A673 (cell line): ENCODE data around the gene COQ5. TPM values are rescaled to one million over a fixed set of nuclear protein-coding genes. Genes with fewer than 3 reads are reported as not detected.
"Not testable (repeated sequence)": the region's sequence is repeated elsewhere in the genome, so short reads cannot be mapped to it uniquely, and the experiment has no call there.

ENCODE experiments used
- BruUV-seq: library from RNA; stranded (reverse); fragments of 400-500 nt; replicated peaks from 2 replicates; lab custom pipeline; 2021; lab: Mats Ljungman, UMichigan
- CTCF ChIA-PET: fragments of 300-600 bp; sonication (Branson Sonifier 250); formaldehyde crosslinking; loops from one replicate; lab custom pipeline; 2022; ENCODE audit warnings: antibody characterized with exemption; lab: Charles Lee
- POLR2A ChIA-PET: fragments of 300-600 bp; sonication (Branson Sonifier 250); formaldehyde crosslinking; loops from one replicate; lab custom pipeline; 2022; ENCODE audit warnings: antibody characterized with exemption; ENCODE audit not compliant: low non-redundant PET; lab: Charles Lee
- DNase-seq: peaks from one replicate; pipeline ENCODE4 v3.0.0-alpha.2; 2015; ENCODE audit warnings: low spot score
- H3K27ac ChIP-seq: fragments of 200-600 bp; sonication (generic); 2 replicates; pipeline ENCODE4 v1.5.1; 2016; ENCODE audit warnings: mixed run types, low read depth, mild to moderate bottlenecking, mixed read lengths, antibody characterized with exemption, low read length; ENCODE audit not compliant: poor library complexity, severe bottlenecking
- H3K27me3 ChIP-seq: fragments of 200-600 bp; sonication (generic); replicated peaks from 2 replicates; pipeline ENCODE4 v1.6.1; 2017; ENCODE audit warnings: mixed run types, low read depth, mild to moderate bottlenecking, mixed read lengths, antibody characterized with exemption, low read length; ENCODE audit not compliant: insufficient read depth, poor library complexity
- H3K36me3 ChIP-seq: fragments of 200-600 bp; sonication (generic); 2 replicates; pipeline ENCODE4 v1.6.1; 2016; ENCODE audit warnings: mixed run types, mild to moderate bottlenecking, mixed read lengths, antibody characterized with exemption, low read length; ENCODE audit not compliant: insufficient read depth, poor library complexity, severe bottlenecking
- H3K4me1 ChIP-seq: fragments of 200-600 bp; sonication (generic); 2 replicates; pipeline ENCODE4 v1.6.1; 2017; ENCODE audit warnings: mixed run types, mild to moderate bottlenecking, mixed read lengths, antibody characterized with exemption, low read length; ENCODE audit not compliant: insufficient read depth, poor library complexity, severe bottlenecking
- H3K4me3 ChIP-seq: fragments of 200-600 bp; sonication (generic); 2 replicates; pipeline ENCODE4 v1.5.1; 2016; ENCODE audit warnings: low read depth, mixed run types, mild to moderate bottlenecking, mixed read lengths, low read length; ENCODE audit not compliant: poor library complexity, severe bottlenecking
- H3K9me3 ChIP-seq: fragments of 200-600 bp; sonication (generic); 2 replicates; pipeline ENCODE4 v1.6.1; 2016; ENCODE audit warnings: mixed run types, low read depth, mild to moderate bottlenecking, mixed read lengths, antibody characterized with exemption, low read length; ENCODE audit not compliant: poor library complexity, severe bottlenecking
- CTCF ChIP-seq: fragments of 300-800, 200-600 bp; sonication (generic); conservative IDR thresholded peaks from 2 replicates; pipeline ENCODE4 v1.5.1; 2017; ENCODE audit warnings: low read depth, mild to moderate bottlenecking, antibody characterized with exemption, low read length, moderate library complexity, mixed read lengths
- EZH2 ChIP-seq: fragments of 200-600 bp; sonication (generic); IDR thresholded peaks from 2 replicates; pipeline ENCODE4 v1.6.1; 2017; ENCODE audit warnings: borderline replicate concordance, low read depth, mild to moderate bottlenecking, mixed read lengths, antibody characterized with exemption, low read length; ENCODE audit not compliant: poor library complexity, severe bottlenecking
- intact Hi-C: fragments of 100-400 bp; cut with micrococcal nuclease; formaldehyde crosslinking; loops from one replicate; pipeline ENCODE4 v1.10.0; 2022; ENCODE audit not compliant: unreplicated experiment
- total RNA-seq: library from RNA; stranded (reverse); gene quantifications from 2 replicates; pipeline ENCODE4 v1.2.3, GENCODE V29; 2021

COQ5 gene
- total RNA-seq, 1 experiment from 2014 or later, result 36.5 TPM

GRCh38 chr12:120522568-120522967, 6.4 kb downstream of the COQ5 start:
- Histone ChIP-seq H3K27ac (no peak overlapping the region), H3K4me3 (no peak overlapping the region), H3K9me3 (no peaks in the 10 kb centered on the region), H3K4me1 (no peaks in the 10 kb centered on the region), H3K36me3 (peaks cover 5% of the 10 kb centered on the region), H3K27me3 (no peaks in the 10 kb centered on the region)
- no TSS peak for BruUV-seq
- DNase-seq, result no peak
- CTCF ChIA-PET, result interaction anchor here (0.7 kb wide), 1 partner anchor 72 kb away, joined by 3 read pairs; no protein-coding TSS in a partner anchor
- POLR2A ChIA-PET, result no interaction called here
- TF ChIP-seq CTCF (no peak), EZH2 (no peak)
- intact Hi-C loops, result no loop called here

GRCh38 chr12:120519324-120519723, 9.6 kb downstream of the COQ5 start:
- POLR2A ChIA-PET, DNase-seq, H3K27me3 ChIP-seq, BruUV-seq, CTCF ChIA-PET, intact Hi-C loops, H3K9me3 ChIP-seq, H3K27ac ChIP-seq, H3K4me3 ChIP-seq, H3K4me1 ChIP-seq: not testable (repeated sequence)
- H3K36me3 ChIP-seq, result peaks cover 16% of the 10 kb centered on the region

GRCh38 chr12:120515496-120515895, 13.5 kb downstream of the COQ5 start:
- H3K27me3 ChIP-seq, result no peaks in the 10 kb centered on the region
- no peak overlapping the region for H3K4me3 ChIP-seq
- ChIA-PET POLR2A (no interaction called here), CTCF (no interaction called here)
- intact Hi-C loops, result no loop called here
- no peak for TF ChIP-seq EZH2
- TF ChIP-seq CTCF, result no peak
- BruUV-seq, result no TSS peak
- peaks cover 12% of the 10 kb centered on the region for H3K36me3 ChIP-seq
- H3K9me3 ChIP-seq, result no peaks in the 10 kb centered on the region
- no peak overlapping the region for H3K27ac ChIP-seq
- H3K4me1 ChIP-seq, result no peaks in the 10 kb centered on the region
- no peak for DNase-seq

- Histone ChIP-seq H3K4me3 (no peak overlapping the region), H3K27me3 (no peaks in the 10 kb centered on the region), H3K36me3 (peaks cover 14% of the 10 kb centered on the region), H3K27ac (no peak overlapping the region), H3K4me1 (no peaks in the 10 kb centered on the region), H3K9me3 (no peaks in the 10 kb centered on the region)
- no TSS peak for BruUV-seq
- TF ChIP-seq EZH2 (no peak), CTCF (no peak)
- CTCF ChIA-PET, result no interaction called here
- intact Hi-C loops, result no loop called here
- POLR2A ChIA-PET, result interaction anchor here (0.6 kb wide), 1 partner anchor 135 kb away, joined by 4 read pairs; no protein-coding TSS in a partner anchor
- DNase-seq, result no peak
Measured at GRCh38 chr12:120514002-120514401, 15.0 kb downstream of the COQ5 start.
